ENCODE measurements around the gene ARL4D. TPM values are rescaled to one million over a fixed set of nuclear protein-coding genes. Genes with fewer than 3 reads are reported as not detected.

ARL4D gene
- total and polyA plus RNA-seq, 2 of the 8 experiments (the other 6 are each of a cell fraction or from before 2014, with no cell fraction given) = 8.4 to 9.2 TPM

DNA sequence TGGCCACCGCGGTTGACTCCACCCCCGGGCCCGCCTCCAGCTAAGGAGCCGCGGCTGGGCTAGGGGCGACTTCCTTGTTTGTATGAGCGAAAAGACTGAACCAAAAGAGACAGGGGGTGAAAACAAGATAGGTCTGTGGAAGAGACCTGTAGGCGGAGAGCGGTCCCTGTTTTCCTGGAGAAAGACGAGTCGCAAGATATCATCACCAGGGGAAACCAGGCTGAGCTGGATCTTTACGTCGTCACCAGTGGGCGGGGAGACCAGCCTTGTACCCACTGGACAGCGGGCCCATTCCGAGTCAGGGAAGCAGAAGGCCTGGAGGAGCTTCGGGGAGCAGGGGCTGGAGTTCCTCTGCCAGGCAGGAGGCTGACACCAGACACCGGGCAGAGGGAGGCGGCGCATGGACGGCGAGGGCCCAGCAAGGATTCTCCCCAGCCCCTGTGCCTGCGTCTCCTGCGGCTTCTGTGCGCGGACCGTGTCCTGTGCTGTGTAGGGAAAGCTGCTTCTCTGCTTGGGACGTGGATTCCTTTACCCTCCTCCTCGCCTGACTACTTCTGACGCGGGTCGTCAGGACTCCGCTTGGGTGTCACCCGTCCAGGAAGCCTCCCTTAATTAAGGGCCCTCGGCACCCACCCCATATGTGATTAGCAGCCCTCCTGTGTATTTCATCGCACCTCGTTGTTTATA is 10.3 kb upstream of the ARL4D start:
- H2BK12ac ChIP-seq (ENCODE audit: low read depth, low read length) = peak overlapping the region; percentile 77; the same call in 1 of the 2 replicates
- 2% methylated on average over 38 of the region's 38 CpGs; no CpG with 5 or more reads in 1 of the 2 experiments for WGBS, 2 experiments (ENCODE audit: extremely low coverage in 1 of 2, insufficient coverage in 1 of 2, insufficient read length in 1 of 2, insufficient replicate concordance in 2 of 2, low coverage in 1 of 2, low lambda C conversion rate in 2 of 2, missing lambda C conversion rate in 1 of 2)
- peak overlapping the region; percentile 58 to 81 (median 70) for H3K4me3 ChIP-seq (ENCODE audit: extremely low read depth in 1 of 4, insufficient read depth in 2 of 4, low read depth in 3 of 4, low read length in 4 of 4)
- H3K23ac ChIP-seq (ENCODE audit: insufficient read length) = no peak overlapping the region
- no peak overlapping the region for H2AK5ac ChIP-seq (ENCODE audit: low read depth, low read length)
- no peak overlapping the region; the same call in 1 of the 2 replicates for H4K8ac ChIP-seq (ENCODE audit: extremely low read depth, insufficient read depth, low read length)
- peak overlapping the region; percentile 44; the same call in 1 of the 2 replicates for H3K18ac ChIP-seq (ENCODE audit: extremely low read depth, low read length)
- peak overlapping the region; percentile 98 for H2AFZ ChIP-seq (ENCODE audit: low read length)
- peak overlapping the region; percentile 94 for H2BK5ac ChIP-seq (ENCODE audit: low read depth, low read length)
- no peaks in the 10 kb centered on the region for H3K79me2 ChIP-seq (ENCODE audit: control insufficient read depth in 1 of 2, insufficient read depth in 2 of 2, low read length in 2 of 2)
- no peaks in the 10 kb centered on the region for H4K20me1 ChIP-seq (replicated peaks in 1 of 2; ENCODE audit: control insufficient read depth in 1 of 2, insufficient read depth in 2 of 2, low read length in 2 of 2)
- peak overlapping the region; percentile 20 for H4K5ac ChIP-seq (ENCODE audit: insufficient read length, low read depth, low read length)
- no peak overlapping the region for H3K56ac ChIP-seq (replicated peaks; ENCODE audit: insufficient read length, low read depth, low read length)
- FAIRE-seq (peak; percentile 78), DNase-seq (ENCODE audit: low read depth in 1 of 2, low spot score in 2 of 2) (peak in 1 of 2 experiments; percentile 93)
- no peak overlapping the region for H2BK120ac ChIP-seq (replicated peaks; ENCODE audit: low read depth, low read length)
- ChIA-PET POLR2A (ENCODE audit: partially characterized antibody) (interaction anchor here (0.8 to 6.1 kb wide), 10 partner anchors 10 to 95 kb away, joined by 3 to 121 read pairs (median 10); partner anchors contain the start of genes ARL4D and DHX8), CTCF (ENCODE audit: partially characterized antibody) (interaction anchor here (0.6 to 3.3 kb wide), 20 partner anchors 10 to 373 kb away, joined by 3 to 38 read pairs (median 4); partner anchors contain the start of genes ARL4D and DHX8)
- H4K91ac ChIP-seq (replicated peaks; ENCODE audit: insufficient read length, low read length) = no peak overlapping the region
- H2BK20ac ChIP-seq (ENCODE audit: low read length) = no peak overlapping the region
- H3K4me1 ChIP-seq (replicated peaks in 1 of 4; ENCODE audit: control insufficient read depth in 3 of 4, insufficient read depth in 4 of 4, low read length in 3 of 4) = peaks cover 0 to 3% (median 0%) of the 10 kb centered on the region in 4 experiments; a peak in 3 of 7 replicates
- no peaks in the 10 kb centered on the region for H3K9me3 ChIP-seq (ENCODE audit: insufficient read depth in 2 of 2, low read depth in 1 of 2, low read length in 1 of 2)
- peak overlapping the region in 3 of 4 experiments; percentile 52 to 63 (median 62); a peak in 6 of 7 replicates for H3K9ac ChIP-seq (replicated peaks in 1 of 4; ENCODE audit: extremely low read depth in 1 of 4, low read depth in 3 of 4, low read length in 3 of 4)
- no peaks in the 10 kb centered on the region for H3K27me3 ChIP-seq (replicated peaks in 1 of 4; ENCODE audit: control insufficient read depth in 3 of 4, extremely low read depth in 1 of 4, insufficient read depth in 3 of 4, low read length in 3 of 4)
- H3K27ac ChIP-seq (ENCODE audit: low read depth, low read length) = peak overlapping the region; percentile 85
- H3K4ac ChIP-seq (replicated peaks; ENCODE audit: insufficient read length, low read depth, low read length) = no peak overlapping the region
- 0 out of 2 replicates have a peak overlapping the region, but pooled peaks have one; percentile 36 for H2BK15ac ChIP-seq (ENCODE audit: low read length)
- no peak overlapping the region for H3K14ac ChIP-seq (ENCODE audit: insufficient read length)
- H3K36me3 ChIP-seq (ENCODE audit: control insufficient read depth in 2 of 4, insufficient read depth in 4 of 4, low read length in 3 of 4) = no peaks in the 10 kb centered on the region
- peak overlapping the region; percentile 90 to 98 for H3K4me2 ChIP-seq (ENCODE audit: insufficient read depth in 1 of 2, low read depth in 2 of 2, low read length in 2 of 2)
- H3K23me2 ChIP-seq (ENCODE audit: low read depth, low read length) = peaks cover 11% of the 10 kb centered on the region
- no peaks in the 10 kb centered on the region for H3K79me1 ChIP-seq (ENCODE audit: low read depth, low read length)
- no peak; a peak in 1 of 4 replicates for TF ChIP-seq HDAC2 (IDR thresholded peaks at IDR 0.05; ENCODE audit: borderline replicate concordance in 1 of 2, low read depth in 2 of 2, low read length in 2 of 2)
- no peak for TF ChIP-seq SIRT6 (IDR thresholded peaks at IDR 0.05; ENCODE audit: low read length)
- peak in 1 of 2 experiments; percentile 61; a peak in 1 of 4 replicates for TF ChIP-seq SIN3A (conservative IDR thresholded peaks at IDR 0.05 in 1 of 2, IDR thresholded peaks at IDR 0.05 in 1 of 2; ENCODE audit: low read depth in 1 of 2, low read length in 2 of 2)
- peak; percentile 78; the same call in 1 of the 2 replicates for TF ChIP-seq TAF1 (IDR thresholded peaks at IDR 0.05; ENCODE audit: low read depth, low read length)
- peak; percentile 50; the same call in 1 of the 2 replicates for TF ChIP-seq SP4 (IDR thresholded peaks at IDR 0.05; ENCODE audit: low read length)
- TF ChIP-seq EP300 (IDR thresholded peaks at IDR 0.05; ENCODE audit: borderline replicate concordance in 1 of 2, low read depth in 2 of 2, low read length in 2 of 2) = peak in 1 of 2 experiments; percentile 55; a peak in 1 of 3 replicates
- TF ChIP-seq POU5F1 (IDR thresholded peaks at IDR 0.05; ENCODE audit: low read depth, low read length) = no peak
- TF ChIP-seq, protein P1, sequence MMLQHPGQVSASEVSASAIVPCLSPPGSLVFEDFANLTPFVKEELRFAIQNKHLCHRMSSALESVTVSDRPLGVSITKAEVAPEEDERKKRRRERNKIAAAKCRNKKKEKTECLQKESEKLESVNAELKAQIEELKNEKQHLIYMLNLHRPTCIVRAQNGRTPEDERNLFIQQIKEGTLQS (IDR thresholded peaks at IDR 0.05; ENCODE audit: insufficient read depth, low read depth, low read length) = no peak
- TF ChIP-seq KDM1A (IDR thresholded peaks at IDR 0.05; ENCODE audit: borderline replicate concordance, low read length) = no peak
- TF ChIP-seq KDM4A (IDR thresholded peaks at IDR 0.05; ENCODE audit: low read depth, low read length, severe bottlenecking) = peak; percentile 55
